Measurements from ENCODE around the gene EFNA3. TPM values are rescaled to one million over a fixed set of nuclear protein-coding genes. Genes with fewer than 3 reads are reported as not detected.

EFNA3 gene
- total RNA-seq, 6 experiments from 2014 or later, result 0.25 to 0.87 (median 0.55) TPM

DNA sequence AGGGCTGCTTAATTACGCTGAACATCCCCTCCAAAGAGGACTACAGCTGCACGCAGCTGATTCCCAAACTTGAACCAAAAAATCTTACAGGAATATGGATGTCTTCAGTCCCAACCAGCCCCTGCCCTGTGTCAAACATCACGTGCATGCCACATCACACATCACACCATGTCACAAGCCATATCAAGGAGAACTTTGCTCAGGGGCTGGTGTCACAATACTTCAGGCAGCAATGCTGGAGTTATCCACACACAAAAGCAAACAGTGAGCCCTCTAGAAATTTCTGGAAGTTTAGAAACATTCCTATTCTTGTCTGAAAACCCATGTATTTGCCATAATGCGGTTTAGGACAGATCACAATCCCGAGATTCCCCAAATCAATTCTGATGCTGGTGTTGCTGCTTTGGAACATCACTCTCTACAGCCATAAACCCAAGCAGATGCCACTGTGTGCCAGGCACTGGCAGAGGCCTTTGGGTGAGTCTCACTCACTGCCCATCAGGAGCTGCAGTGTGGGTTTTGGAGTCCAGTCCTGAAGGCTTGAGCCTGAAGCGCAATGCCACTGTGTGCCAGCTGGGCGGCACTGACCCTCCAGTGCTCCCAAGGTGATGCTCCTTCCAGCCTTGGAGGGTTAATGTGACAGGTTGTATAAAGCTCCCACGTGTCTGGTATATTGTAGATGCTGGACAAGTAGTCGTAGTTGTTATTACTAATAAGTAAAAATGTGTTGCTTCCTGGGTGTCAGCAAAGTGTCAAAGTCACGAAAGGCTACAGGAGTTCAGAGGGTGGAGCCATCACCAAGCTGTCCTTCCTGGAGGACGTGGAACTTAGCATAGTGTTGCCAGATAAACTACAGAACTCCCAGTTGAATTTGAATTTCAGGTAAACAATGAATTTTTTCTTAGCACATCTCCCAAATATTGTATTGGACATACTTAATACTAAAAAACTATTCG, 28.9 kb downstream of the EFNA3 start:
- Mint-ChIP-seq H3K4me3 (no peak overlapping the region), H3K27ac (no peak overlapping the region), H3K9me3 (no peaks in the 10 kb centered on the region), H3K27me3 (ENCODE audit: insufficient read depth) (peaks cover 57% of the 10 kb centered on the region), H3K36me3 (ENCODE audit: low read depth) (no peaks in the 10 kb centered on the region), H3K4me1 (ENCODE audit: low read depth) (no peaks in the 10 kb centered on the region)
- TF ChIP-seq, protein P1, sequence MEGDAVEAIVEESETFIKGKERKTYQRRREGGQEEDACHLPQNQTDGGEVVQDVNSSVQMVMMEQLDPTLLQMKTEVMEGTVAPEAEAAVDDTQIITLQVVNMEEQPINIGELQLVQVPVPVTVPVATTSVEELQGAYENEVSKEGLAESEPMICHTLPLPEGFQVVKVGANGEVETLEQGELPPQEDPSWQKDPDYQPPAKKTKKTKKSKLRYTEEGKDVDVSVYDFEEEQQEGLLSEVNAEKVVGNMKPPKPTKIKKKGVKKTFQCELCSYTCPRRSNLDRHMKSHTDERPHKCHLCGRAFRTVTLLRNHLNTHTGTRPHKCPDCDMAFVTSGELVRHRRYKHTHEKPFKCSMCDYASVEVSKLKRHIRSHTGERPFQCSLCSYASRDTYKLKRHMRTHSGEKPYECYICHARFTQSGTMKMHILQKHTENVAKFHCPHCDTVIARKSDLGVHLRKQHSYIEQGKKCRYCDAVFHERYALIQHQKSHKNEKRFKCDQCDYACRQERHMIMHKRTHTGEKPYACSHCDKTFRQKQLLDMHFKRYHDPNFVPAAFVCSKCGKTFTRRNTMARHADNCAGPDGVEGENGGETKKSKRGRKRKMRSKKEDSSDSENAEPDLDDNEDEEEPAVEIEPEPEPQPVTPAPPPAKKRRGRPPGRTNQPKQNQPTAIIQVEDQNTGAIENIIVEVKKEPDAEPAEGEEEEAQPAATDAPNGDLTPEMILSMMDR (IDR thresholded peaks at IDR 0.05), result no peak
- no peak for DNase-seq

DNA sequence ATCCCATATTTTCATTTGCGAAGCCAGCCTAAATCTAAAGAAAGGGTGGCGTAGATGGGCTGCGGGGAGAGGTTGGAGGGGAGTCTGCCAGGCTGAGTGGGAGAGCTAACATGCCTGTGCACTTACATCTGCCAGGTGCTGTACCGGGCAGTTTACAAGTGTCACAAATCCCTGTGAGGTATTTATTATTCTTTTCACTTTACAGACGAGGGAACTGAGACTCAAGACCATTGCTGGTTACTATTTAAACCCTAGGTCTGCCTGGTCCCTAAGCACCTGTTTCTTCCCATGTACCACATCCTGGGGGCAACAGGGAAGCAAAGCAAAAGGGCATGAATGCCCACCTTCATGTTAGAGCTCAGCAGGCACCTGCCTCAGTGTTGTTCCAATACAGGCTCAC, 29.7 kb downstream of the EFNA3 start:
- peaks cover 59% of the 10 kb centered on the region for H3K27me3 Mint-ChIP-seq (ENCODE audit: insufficient read depth)
- H3K9me3 Mint-ChIP-seq, result no peaks in the 10 kb centered on the region
- H3K4me3 Mint-ChIP-seq, result no peak overlapping the region
- no peaks in the 10 kb centered on the region for H3K36me3 Mint-ChIP-seq (ENCODE audit: low read depth)
- TF ChIP-seq, protein P1 (IDR thresholded peaks at IDR 0.05), result no peak
- H3K27ac Mint-ChIP-seq, result no peak overlapping the region
- H3K4me1 Mint-ChIP-seq (ENCODE audit: low read depth), result no peaks in the 10 kb centered on the region
- no peak for DNase-seq

DNA sequence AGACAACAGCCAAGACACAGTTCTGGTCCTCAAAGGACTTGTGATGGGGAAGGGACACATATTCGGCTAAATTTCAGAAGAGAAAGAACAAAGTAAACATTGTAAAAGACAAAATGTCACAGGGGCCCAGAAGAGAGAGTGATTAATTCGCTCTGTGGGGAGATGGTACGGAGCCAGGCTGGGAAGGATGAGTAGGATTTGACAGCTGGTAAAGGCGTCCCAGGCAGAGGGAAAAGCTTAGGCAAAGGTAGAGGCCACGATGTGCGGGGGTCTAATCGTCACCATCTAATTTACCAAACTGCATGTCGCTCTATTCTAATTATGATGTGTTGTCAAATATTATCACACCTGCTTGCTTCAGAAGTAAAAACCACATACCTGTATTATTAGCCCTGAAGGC, 31.7 kb downstream of the EFNA3 start:
- no peak overlapping the region for H3K4me3 Mint-ChIP-seq
- TF ChIP-seq, protein P1 (IDR thresholded peaks at IDR 0.05), result no peak
- no peaks in the 10 kb centered on the region for H3K36me3 Mint-ChIP-seq (ENCODE audit: low read depth)
- H3K27ac Mint-ChIP-seq, result no peak overlapping the region
- no peaks in the 10 kb centered on the region for H3K9me3 Mint-ChIP-seq
- no peaks in the 10 kb centered on the region for H3K4me1 Mint-ChIP-seq (ENCODE audit: low read depth)
- peaks cover 50% of the 10 kb centered on the region for H3K27me3 Mint-ChIP-seq (ENCODE audit: insufficient read depth)
- DNase-seq, result no peak

DNA sequence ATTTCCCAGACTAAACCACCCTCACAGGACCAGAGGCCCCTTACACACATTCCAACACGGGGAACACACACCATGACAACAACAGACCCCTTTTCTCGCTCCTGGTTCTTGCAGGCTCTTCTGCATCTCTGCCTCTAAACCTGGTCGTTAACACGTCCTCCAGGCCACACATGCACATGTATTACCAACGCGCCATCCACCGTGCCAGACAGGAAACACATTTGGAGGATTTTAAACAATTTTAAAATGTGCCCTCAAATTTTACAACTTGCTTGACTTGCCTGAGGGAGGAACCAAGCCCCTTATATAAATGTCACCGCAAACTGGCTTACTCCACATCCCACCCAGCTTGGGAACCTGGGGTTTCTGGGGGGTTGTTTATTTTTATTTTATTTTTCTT, 32.2 kb downstream of the EFNA3 start:
- no peaks in the 10 kb centered on the region for H3K36me3 Mint-ChIP-seq (ENCODE audit: low read depth)
- H3K27ac Mint-ChIP-seq, result no peak overlapping the region
- no peak overlapping the region for H3K4me3 Mint-ChIP-seq
- H3K9me3 Mint-ChIP-seq, result no peaks in the 10 kb centered on the region
- H3K27me3 Mint-ChIP-seq (ENCODE audit: insufficient read depth), result peaks cover 45% of the 10 kb centered on the region
- TF ChIP-seq, protein P1 (IDR thresholded peaks at IDR 0.05), result no peak
- no peaks in the 10 kb centered on the region for H3K4me1 Mint-ChIP-seq (ENCODE audit: low read depth)
- DNase-seq, result no peak

DNA sequence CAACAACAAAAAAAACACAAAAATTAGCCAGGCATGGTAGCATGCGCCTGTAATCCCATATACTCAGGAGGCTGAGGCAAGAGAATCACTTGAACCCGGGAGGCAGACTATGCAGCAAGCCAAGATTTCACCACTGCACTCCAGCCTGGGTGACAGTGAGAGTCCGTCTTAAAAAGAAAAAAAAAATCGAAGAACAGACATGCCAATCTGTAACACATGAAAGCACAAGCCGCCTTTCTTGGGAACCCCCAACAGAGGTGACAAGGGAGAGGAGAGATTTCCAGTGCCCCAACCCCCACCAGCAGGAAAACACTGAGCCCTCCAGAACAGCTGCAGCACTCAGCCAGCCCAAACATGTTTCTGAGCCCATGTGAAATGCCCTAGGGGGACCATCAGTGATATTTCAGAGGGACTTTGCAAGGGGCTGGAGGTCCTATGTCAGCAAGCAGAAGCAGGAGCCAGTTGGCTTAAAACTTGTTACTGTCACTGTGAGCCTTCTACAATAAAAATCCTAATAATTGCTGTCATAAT, 34.9 kb downstream of the EFNA3 start:
- Mint-ChIP-seq H3K36me3 (ENCODE audit: low read depth) (no peaks in the 10 kb centered on the region), H3K27me3 (ENCODE audit: insufficient read depth) (peaks cover 38% of the 10 kb centered on the region), H3K9me3 (no peaks in the 10 kb centered on the region), H3K4me1 (ENCODE audit: low read depth) (no peaks in the 10 kb centered on the region), H3K4me3 (no peak overlapping the region), H3K27ac (no peak overlapping the region)
- TF ChIP-seq, protein P1 (IDR thresholded peaks at IDR 0.05), result no peak
- no peak for DNase-seq
